Epithelial cell of proximal tubule (primary cell): ENCODE measurements around the gene SGK2. TPM values are rescaled to one million over a fixed set of nuclear protein-coding genes. Genes with fewer than 3 reads are reported as not detected.
A peak's percentile ranks its signal among the peaks of the same experiment; 100 is the strongest.
"Not testable (repeated sequence)": the region's sequence is repeated elsewhere in the genome, so short reads cannot be mapped to it uniquely, and the experiment has no call there.

ENCODE experiments used
- DNase-seq: peaks from one replicate; pipeline ENCODE4 v3.0.0-alpha.2; 2011; ENCODE audit warnings: low read depth
- H3K4me3 ChIP-seq: 2 replicates; pipeline ENCODE4 v1.5.1; 2011; ENCODE audit warnings: low read depth, mild to moderate bottlenecking, low read length
- CTCF ChIP-seq: conservative IDR thresholded peaks from 2 replicates; pipeline ENCODE4 v1.5.1; 2012; ENCODE audit warnings: low read depth, mild to moderate bottlenecking, low read length
- total RNA-seq: library from RNA; depleted of rRNA; stranded (reverse); fragments of >200 nt; gene quantifications from 2 replicates; pipeline ENCODE4 v1.2.3, GENCODE V29; 2015

SGK2 gene
- total RNA-seq, 1 donor from 2014 or later, result 5.9 TPM

- no peak for TF ChIP-seq CTCF
- DNase-seq, result no peak
- no peak overlapping the region for H3K4me3 ChIP-seq
Measured at GRCh38 chr20:43583133-43583864, 24.5 kb downstream of the SGK2 start.

- DNase-seq, result peak; percentile 86
- no peak for TF ChIP-seq CTCF
Measured at GRCh38 chr20:43583982-43584432, 25.2 kb downstream of the SGK2 start.

GRCh38 chr20:43584448-43585136 lies 25.8 kb downstream of the SGK2 start:
- no peak for DNase-seq
- H3K4me3 ChIP-seq, result no peak overlapping the region
- TF ChIP-seq CTCF, result no peak

More at GRCh38 chr20:43583982-43584432, 25.2 kb downstream of the SGK2 start:
- H3K4me3 ChIP-seq, result no peak overlapping the region

- no peak for TF ChIP-seq CTCF
- DNase-seq, result no peak
- H3K4me3 ChIP-seq, result no peak overlapping the region
Measured at GRCh38 chr20:43586641-43587040, 27.8 kb downstream of the SGK2 start.

GRCh38 chr20:43588526-43588925 lies 29.7 kb downstream of the SGK2 start:
- H3K4me3 ChIP-seq, DNase-seq: not testable (repeated sequence)

- H3K4me3 ChIP-seq, result peak overlapping the region; percentile 73
- no peak for TF ChIP-seq CTCF
- no peak for DNase-seq
Measured at GRCh38 chr20:43590036-43590391, 31.2 kb downstream of the SGK2 start.

GRCh38 chr20:43590392-43591303 lies 31.8 kb downstream of the SGK2 start, which contains the start of gene IFT52:
IFT52 (plus strand) TSS chr20:43590937; CDS start chr20:43594699, 3,762 bp downstream.
- TF ChIP-seq CTCF, result no peak
- H3K4me3 ChIP-seq, result peak within 1 kb of the TSS; percentile 73
- DNase-seq, result peak; percentile 61

- not testable (repeated sequence) for DNase-seq, H3K4me3 ChIP-seq
Measured at GRCh38 chr20:43601960-43602359, 43.1 kb downstream of the SGK2 start.
